Retina (tissue), 1 donor: ENCODE data around the gene ACER1.
A peak's percentile ranks its signal among the peaks of the same experiment; 100 is the strongest.
"Not testable (repeated sequence)": the region's sequence is repeated elsewhere in the genome, so short reads cannot be mapped to it uniquely, and the experiment has no call there.

Source experiments
- DNase-seq: peaks from one replicate; pipeline ENCODE4 v3.0.0-alpha.2; 2016

Gene ACER1

GRCh38 chr19:6286676-6287075 is 46.7 kb downstream of the ACER1 start:
- DNase-seq: no peak

DNA sequence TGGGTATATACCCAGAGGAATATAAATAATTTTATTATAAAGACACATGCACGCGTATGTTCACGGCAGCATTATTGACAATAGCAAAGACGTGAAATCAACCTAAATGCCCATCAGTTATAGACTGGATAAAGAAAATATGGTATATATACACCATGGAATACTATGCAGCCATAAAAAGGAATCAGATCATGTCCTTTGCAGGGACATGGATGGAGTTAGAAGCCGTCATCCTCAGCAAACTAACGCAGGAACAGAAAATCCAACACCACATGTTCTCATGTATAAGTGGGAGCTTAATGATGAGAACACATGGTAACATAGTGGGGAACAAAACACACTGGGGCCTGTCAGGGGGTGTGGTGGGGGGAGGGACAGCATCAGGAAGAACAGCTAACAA is 51.0 kb downstream of the ACER1 start:
- DNase-seq: not testable (repeated sequence)

GRCh38 chr19:6279931-6280591 is 53.4 kb downstream of the ACER1 start, which contains the start of gene MLLT1:
TSS of gene MLLT1 (minus strand) at chr19:6279975. CDS start at chr19:6279784, 191 bp downstream.
- peak; percentile 89 for DNase-seq

DNA sequence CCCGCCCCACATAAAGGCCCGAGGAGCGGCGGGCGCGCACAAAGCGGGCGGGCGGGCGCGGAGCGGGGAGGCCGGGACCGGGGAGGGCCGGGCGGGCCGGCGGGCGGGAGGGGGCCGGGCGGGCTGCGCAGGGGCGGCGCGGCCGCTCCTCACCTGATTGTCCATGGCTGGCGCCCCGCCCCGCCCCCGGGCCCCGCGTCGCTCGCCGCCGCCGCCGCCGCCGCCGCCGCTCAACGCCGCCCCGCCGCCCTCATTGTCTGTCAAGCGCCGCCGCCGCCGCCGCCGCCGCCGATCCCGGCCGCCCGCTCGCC is 53.8 kb downstream of the ACER1 start:
- no peak for DNase-seq

GRCh38 chr19:6278740-6279619 is 54.4 kb downstream of the ACER1 start:
- DNase-seq: peak; percentile 37

- DNase-seq: no peak
Observed at GRCh38 chr19:6278051-6278450, 55.4 kb downstream of the ACER1 start.

- no peak for DNase-seq
Observed at GRCh38 chr19:6276447-6276846, 57.0 kb downstream of the ACER1 start.

DNA sequence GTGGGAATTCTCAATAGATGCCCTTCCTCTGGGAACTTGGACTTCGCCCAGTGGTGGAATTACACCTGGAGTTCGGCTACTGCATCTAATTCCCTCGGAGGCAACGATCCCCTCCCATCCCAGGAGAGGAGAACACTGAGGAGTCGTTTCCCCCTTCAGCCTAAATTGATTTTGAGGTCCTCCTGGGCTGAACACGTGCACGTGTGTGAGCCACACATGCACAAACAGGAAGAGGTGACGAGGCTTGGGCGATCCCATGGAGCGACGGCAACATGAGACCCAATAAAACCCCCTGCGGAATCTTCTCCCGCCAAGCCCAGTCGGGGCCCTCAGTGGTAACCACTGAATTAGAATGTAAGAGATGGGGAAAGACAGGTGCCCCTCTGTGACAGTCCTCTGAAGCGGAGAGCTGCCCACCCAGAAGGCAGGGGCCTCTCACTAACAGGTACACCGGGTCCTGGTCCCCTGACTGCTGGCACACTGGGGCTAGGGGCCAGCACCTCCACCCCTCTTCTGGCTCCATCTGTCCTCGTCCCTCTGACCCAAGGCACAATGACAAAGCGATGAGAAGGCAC is 58.2 kb downstream of the ACER1 start:
- no peak for DNase-seq

DNA sequence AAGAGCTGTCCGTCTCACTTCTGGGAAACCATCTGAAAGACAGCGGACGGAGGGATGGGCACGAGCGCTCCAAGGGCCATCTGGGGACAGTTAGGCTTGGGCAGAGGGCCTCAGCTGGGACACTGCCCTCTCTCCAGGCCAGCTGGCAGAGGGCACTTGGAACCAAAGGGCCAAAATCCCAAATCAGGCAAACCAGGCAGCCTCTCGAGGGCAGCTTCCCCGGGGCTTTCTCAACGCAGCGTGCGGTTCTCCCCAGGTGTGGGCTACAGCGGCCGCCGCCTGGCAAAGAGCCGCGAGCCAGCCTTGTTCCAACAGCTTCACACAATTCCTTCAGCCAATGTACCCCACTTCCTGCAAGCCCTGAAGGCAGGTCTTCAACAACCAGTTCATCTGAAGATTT is 58.7 kb downstream of the ACER1 start:
- DNase-seq: no peak

GRCh38 chr19:6273701-6274601 is 59.5 kb downstream of the ACER1 start:
- peak; percentile 50 for DNase-seq

- DNase-seq: no peak
Observed at GRCh38 chr19:6272913-6273600, 60.4 kb downstream of the ACER1 start.

- DNase-seq: peak; percentile 65
Observed at GRCh38 chr19:6272411-6272791, 61.0 kb downstream of the ACER1 start.

DNA sequence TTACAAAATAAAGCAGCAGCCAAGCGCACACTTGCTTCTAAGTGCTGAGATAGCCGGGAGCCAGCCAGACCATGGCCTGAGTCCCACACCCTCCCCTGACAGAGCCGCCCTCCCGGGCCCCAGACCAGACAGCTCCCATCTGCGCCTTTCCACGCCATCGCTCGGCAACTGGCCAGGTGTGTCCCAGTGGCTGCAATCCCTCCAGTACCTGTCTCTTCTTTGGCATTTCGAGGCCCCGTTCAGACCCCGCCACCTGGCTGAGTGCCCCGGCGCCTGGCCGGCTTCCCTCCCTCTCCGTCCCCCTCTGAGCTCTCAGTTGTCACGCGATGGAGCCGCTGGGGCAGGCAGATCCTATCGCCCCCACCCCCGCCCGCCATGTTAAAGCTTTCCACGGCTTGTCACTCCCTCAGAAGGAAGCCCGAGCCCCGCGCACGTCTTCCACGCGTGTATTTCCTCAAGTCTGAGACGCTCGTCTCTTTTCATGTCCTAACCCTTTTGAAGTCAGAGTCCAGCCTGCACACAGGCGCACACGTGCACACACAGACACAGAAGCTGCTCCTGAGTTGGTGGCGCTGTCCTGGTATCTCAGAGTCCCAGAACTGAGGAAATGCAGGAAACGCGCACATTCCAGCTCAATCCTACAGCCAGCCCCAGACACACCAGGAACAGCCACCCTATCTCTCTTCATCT is 61.5 kb downstream of the ACER1 start:
- peak; percentile 49 for DNase-seq

DNA sequence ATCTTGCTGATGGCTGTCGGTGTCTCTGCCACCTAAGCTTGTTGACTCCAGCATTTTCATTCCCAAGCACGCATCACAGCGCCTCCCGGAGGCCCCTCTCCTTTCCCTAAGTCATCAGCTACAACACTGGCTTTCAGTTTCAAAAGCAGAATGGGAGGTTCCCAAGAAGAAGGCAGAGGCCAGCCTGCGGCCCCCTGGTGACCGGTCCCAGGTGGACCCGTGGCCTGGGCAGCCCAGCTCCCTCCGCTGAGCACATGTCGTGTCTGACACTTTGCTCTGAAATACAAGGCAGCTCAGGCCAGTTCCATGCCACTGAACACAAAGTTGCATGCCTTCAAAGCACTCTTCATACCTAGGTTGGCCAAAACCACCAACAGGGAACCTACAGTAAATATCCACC is 62.2 kb downstream of the ACER1 start:
- no peak for DNase-seq

DNA sequence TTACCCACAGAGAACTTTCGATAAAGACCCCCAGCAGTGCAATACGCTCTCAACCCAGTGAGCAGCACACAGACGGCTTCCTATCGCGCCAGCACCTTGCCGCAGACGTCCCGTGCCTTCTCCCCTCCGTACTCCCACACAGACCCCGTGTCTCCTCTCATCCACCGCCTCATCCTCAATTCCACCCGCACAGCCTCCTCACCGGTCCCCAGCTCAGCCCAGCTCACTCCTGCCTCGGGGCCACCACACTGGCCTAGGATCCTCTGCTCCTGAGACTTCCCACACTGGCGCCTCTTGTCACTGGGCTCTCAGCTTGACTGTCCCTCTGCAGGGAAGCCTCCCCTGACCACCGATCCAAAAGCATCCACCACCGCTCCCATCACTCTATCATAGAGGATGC is 62.6 kb downstream of the ACER1 start:
- DNase-seq: no peak

DNA sequence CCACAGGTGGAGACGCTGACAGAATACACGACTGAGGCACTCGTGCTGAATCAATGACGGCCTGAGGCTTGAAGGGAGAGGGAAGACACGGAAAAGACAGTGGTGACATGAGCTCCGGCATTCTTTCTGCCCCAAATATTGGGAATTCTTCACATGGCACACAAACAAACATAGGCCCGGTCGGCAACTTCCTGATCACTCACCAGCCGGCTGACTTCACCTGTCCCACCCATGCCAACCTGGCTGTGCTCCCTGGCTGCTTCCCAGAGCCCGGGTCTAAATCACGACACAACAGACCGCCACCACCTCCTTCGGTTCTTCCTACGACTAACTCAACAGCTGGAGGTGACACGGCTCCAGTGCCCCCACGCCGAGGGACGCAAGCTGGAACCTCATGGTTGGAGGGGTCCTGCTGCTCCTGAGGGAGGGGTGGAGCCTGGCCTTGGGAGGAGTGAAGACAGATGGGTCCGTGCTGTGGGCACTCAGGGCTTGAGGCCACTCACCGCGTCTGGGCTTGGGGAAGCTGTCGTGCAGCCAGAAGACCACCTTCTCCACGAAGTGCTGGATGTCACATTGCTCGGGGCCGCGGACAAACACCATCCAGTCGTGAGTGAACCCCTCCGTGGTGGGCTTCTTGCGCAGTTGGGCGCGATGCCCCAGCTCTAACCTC is 63.2 kb downstream of the ACER1 start:
- DNase-seq: no peak

- no peak for DNase-seq
Observed at GRCh38 chr19:6269101-6269886, 64.1 kb downstream of the ACER1 start.

GRCh38 chr19:6268382-6268771 is 65.0 kb downstream of the ACER1 start:
- DNase-seq: no peak

GRCh38 chr19:6267552-6268381 is 65.6 kb downstream of the ACER1 start:
- DNase-seq: no peak
